ENCODE results near the gene SIRPB2.

SIRPB2 gene

DNA sequence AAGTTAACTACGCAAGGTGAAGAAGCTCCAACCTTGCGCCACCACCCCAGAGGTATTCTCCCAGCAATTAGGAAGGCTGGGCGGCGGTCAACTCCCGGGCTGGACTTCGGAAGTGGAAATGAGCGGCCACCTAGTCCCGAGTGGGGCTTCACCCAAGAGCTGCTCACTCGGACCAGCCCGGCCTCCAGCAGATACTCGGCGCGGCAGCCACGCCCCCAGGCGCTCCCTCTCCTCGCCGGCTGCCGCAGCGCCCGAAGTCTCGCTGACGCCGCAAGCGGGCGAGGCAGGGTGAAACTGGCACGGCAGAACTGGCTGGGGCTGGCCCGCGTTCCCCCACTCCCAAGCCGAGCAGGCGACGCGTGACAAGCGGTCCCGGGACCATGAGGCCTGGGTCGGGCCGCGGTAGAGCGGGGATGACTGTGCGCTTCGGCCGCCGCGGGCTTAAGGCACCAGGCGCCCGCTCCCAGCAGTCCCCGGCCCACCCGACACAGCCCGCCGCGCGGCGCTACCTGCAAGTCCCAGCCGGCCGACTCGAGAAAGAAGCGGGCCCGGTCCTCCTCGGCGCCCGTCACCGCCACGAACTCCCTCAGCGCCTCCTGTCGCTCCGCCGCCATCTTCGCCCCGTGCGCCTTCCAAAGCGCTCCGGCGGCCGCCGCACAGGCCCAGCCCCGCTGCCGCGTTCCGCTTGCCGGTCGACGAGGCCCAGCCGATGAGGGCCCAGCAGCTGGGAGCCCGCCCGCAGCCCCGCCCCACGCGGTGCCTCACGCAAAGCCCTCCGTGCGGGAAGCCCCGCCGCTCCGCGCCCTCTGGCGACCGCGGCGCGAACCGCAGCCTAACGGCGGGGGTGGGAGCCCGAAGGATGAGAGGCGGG lies 24.8 kb downstream of the SIRPB2 start, which contains the start of gene NSFL1C:
Gene NSFL1C (minus strand): TSS at position 639 of the 871 bp plus-strand sequence. CDS start 25 bp downstream, at position 614.
- TF ChIP-seq, protein P1, sequence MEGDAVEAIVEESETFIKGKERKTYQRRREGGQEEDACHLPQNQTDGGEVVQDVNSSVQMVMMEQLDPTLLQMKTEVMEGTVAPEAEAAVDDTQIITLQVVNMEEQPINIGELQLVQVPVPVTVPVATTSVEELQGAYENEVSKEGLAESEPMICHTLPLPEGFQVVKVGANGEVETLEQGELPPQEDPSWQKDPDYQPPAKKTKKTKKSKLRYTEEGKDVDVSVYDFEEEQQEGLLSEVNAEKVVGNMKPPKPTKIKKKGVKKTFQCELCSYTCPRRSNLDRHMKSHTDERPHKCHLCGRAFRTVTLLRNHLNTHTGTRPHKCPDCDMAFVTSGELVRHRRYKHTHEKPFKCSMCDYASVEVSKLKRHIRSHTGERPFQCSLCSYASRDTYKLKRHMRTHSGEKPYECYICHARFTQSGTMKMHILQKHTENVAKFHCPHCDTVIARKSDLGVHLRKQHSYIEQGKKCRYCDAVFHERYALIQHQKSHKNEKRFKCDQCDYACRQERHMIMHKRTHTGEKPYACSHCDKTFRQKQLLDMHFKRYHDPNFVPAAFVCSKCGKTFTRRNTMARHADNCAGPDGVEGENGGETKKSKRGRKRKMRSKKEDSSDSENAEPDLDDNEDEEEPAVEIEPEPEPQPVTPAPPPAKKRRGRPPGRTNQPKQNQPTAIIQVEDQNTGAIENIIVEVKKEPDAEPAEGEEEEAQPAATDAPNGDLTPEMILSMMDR (IDR thresholded peaks at IDR 0.05) = peak; percentile 98
- TF ChIP-seq ZFX (IDR thresholded peaks at IDR 0.05; ENCODE audit: borderline replicate concordance) = no peak
- H3K27ac ChIP-seq = peak within 1 kb of the TSS; percentile 70

DNA sequence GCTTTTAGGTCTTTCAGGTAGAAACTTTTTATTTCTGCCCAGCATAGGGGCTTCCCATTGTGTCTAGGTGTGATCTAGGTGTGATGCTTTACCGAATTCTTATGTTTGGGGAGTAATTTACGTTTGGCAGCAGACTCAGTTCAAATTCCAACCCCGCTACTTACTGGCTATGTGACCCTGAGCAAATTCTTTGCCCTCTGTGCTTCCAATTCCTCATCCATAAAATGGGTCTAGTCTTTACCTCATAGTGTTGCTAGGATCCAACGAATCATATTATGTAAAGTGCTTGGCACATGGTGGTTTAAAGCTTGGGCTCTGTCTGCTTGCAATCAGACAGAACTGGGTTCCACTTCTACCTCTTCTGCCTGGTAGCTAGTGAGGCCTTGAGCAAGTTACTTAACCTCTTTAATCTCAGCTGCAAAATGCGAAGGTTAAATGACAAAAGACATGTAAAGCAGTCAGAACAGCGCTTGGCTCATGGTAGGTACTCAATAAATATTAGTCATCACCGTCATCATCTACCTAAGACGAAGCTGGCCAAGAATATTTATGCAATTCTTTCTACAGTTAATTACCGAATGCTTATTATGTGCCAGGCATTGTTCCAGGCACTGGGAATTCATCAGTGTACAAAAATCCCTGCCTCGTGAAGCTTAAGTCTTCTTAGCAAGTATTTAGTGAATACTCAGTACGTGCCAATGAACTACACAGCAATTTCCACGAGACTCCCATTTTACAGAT lies 25.6 kb downstream of the SIRPB2 start:
- TF ChIP-seq, protein P1 (IDR thresholded peaks at IDR 0.05) = no peak
- TF ChIP-seq ZFX (IDR thresholded peaks at IDR 0.05; ENCODE audit: borderline replicate concordance) = no peak
- peak overlapping the region; percentile 70 for H3K27ac ChIP-seq

DNA sequence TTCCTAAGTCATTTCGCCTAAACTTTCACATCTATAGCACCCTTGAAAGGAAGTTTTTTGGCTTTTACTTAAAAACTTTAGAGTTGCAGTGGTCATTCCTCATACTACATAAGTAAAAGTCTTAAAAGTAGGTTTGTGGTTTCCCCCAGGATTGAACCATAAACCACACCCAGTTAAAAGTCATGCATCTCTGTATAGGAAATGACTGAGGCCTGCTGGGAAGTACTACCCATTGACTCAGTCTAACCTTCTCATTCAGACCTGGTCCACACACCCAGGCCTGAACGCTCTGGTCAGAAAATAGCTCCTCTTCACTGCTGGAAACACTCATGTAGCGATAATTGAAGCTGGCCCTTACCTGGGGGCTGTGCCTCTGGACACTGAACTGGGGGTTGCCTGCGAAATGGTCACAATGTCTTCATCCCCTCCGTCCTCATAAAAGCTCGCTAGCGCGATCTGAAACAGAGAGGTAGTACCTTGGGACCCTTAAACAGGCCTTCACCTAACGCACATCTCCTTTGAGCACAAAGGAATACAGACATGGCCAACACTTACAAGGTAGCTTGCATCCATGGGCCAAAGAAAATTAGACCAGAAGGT lies 27.1 kb downstream of the SIRPB2 start:
- H3K27ac ChIP-seq = no peak overlapping the region
- TF ChIP-seq ZFX (IDR thresholded peaks at IDR 0.05; ENCODE audit: borderline replicate concordance) = no peak
- TF ChIP-seq, protein P1 (IDR thresholded peaks at IDR 0.05) = no peak

DNA sequence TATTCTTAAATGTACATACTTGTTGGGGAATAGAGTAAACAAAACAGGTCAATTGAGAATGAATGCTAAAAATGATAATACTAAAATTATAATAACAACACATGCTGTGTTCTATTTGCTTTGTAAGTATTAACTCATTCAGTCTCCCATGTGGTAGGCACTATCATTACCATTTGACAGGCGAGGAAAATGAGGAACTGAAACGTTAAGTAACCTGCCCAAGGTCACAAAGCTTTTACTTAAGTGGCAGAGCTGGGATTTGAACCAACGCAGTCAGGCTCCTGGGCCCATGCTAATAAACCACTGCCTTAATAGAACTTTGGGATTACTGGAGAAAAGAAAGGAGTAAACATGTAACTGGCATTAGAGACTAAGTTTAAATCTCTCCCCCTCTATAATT lies 28.4 kb downstream of the SIRPB2 start:
- H3K27ac ChIP-seq = no peak overlapping the region
- no peak for TF ChIP-seq ZFX (IDR thresholded peaks at IDR 0.05; ENCODE audit: borderline replicate concordance)
- TF ChIP-seq, protein P1 (IDR thresholded peaks at IDR 0.05) = no peak

DNA sequence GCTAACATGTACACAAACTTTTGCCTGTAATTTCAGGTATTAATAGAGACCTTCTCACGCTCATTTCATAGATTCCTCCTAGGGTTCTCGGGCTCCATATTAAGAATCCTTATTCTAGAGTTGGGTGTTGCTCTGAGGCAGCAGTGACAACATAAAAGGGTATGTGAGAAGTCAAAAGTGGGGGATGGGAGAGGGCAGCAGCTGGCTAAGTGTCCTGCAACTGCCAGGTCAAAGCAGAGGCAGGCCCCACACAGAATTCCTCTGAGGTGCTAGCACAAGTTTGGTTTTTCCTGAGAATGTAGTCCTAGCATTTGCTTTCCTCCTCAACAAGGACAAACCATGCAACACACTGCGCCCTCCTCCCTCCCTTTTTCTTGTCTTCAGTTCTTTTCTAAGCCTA lies 29.2 kb downstream of the SIRPB2 start:
- TF ChIP-seq, protein P1 (IDR thresholded peaks at IDR 0.05) = no peak
- no peak for TF ChIP-seq ZFX (IDR thresholded peaks at IDR 0.05; ENCODE audit: borderline replicate concordance)

DNA sequence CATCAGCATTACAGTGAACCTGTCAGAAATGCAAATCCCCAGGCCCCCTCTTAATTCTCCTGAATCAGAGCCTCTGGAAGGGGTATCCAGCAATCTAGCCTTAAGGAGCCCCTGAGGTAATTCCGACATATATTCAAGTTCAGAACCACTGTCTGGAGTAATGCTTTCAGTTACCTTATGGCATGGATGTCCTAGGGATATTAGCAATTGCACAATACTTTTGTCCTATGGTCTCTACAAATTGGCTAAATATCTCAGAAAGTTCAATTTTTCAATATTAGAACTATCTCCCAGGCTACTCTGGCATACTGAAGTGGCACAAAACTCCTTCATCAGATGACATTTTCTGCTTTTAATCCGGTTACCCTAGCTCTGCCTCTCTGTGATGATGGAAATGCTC lies 30.9 kb downstream of the SIRPB2 start:
- TF ChIP-seq, protein P1 (IDR thresholded peaks at IDR 0.05) = no peak
- no peak for TF ChIP-seq ZFX (IDR thresholded peaks at IDR 0.05; ENCODE audit: borderline replicate concordance)
- H3K27ac ChIP-seq = no peak overlapping the region

More for the DNA sequence above, 29.2 kb downstream of the SIRPB2 start:
- H3K27ac ChIP-seq = no peak overlapping the region
